Stimulated activated naive CD8-positive, alpha-beta T cell treated with anti-CD3 and anti-CD28 coated beads, Interleukin-15, amount 100 ng/mL, for 72 hours (primary cell): Measurements from ENCODE around the gene DNAH9.

Experiments used
- ATAC-seq: fragments of 150-1000 bp; cut with Tn5 transposase; 2 replicates; pipeline ENCODE4 v1.10.0; 2021; ENCODE audit warnings: mild to moderate bottlenecking, moderate library complexity
- DNase-seq, 2 donors: peaks; one replicate each; pipeline ENCODE4 v3.0.0; 2021 to 2022
- H3K27ac Mint-ChIP-seq, 2 donors: one replicate each; pipeline ENCODE4 v1.8.0; 2022; ENCODE audit warnings: mild to moderate bottlenecking in 2 of 2, mixed read lengths in 2 of 2, moderate library complexity in 2 of 2
- H3K27me3 Mint-ChIP-seq: one replicate; pipeline ENCODE4 v1.8.0; 2022; ENCODE audit warnings: mixed read lengths
- H3K4me1 Mint-ChIP-seq: one replicate; pipeline ENCODE4 v1.8.0; 2022; ENCODE audit warnings: mild to moderate bottlenecking, mixed read lengths
- H3K4me3 Mint-ChIP-seq, 2 donors: one replicate each; pipeline ENCODE4 v1.8.0; 2022; ENCODE audit warnings: mild to moderate bottlenecking in 2 of 2, mixed read lengths in 2 of 2, moderate library complexity in 1 of 2
- H3K9me3 Mint-ChIP-seq, 2 donors: one replicate each; pipeline ENCODE4 v1.8.0; 2022; ENCODE audit warnings: mixed read lengths in 2 of 2

Gene DNAH9

GRCh38 chr17:11739848-11740247 lies 141.6 kb downstream of the DNAH9 start:
- Mint-ChIP-seq H3K4me1 (no peaks in the 10 kb centered on the region), H3K4me3 (no peak overlapping the region), H3K27ac (no peak overlapping the region), H3K27me3 (no peaks in the 10 kb centered on the region), H3K9me3 (peaks cover 0 to 5% of the 10 kb centered on the region in 2 donors)
- ATAC-seq (no peak), DNase-seq (no peak)

GRCh38 chr17:11742886-11743285 lies 144.6 kb downstream of the DNAH9 start:
- Mint-ChIP-seq H3K4me1 (no peaks in the 10 kb centered on the region), H3K27me3 (no peaks in the 10 kb centered on the region), H3K4me3 (no peak overlapping the region), H3K9me3 (peaks cover 6 to 21% of the 10 kb centered on the region in 2 donors), H3K27ac (peak overlapping the region in 1 of 2 donors; percentile 55)
- DNase-seq (no peak), ATAC-seq (no peak)

GRCh38 chr17:11744696-11745095 lies 146.4 kb downstream of the DNAH9 start:
- Mint-ChIP-seq H3K27me3 (no peaks in the 10 kb centered on the region), H3K4me1 (no peaks in the 10 kb centered on the region), H3K27ac (no peak overlapping the region), H3K4me3 (no peak overlapping the region), H3K9me3 (peaks cover 6 to 21% of the 10 kb centered on the region in 2 donors)
- DNase-seq = no peak
- ATAC-seq = no peak

GRCh38 chr17:11747441-11747840 lies 149.2 kb downstream of the DNAH9 start:
- no peak for ATAC-seq
- Mint-ChIP-seq H3K9me3 (peaks cover 6 to 21% of the 10 kb centered on the region in 2 donors), H3K27ac (no peak overlapping the region), H3K27me3 (no peaks in the 10 kb centered on the region), H3K4me3 (no peak overlapping the region), H3K4me1 (no peaks in the 10 kb centered on the region)
- DNase-seq = no peak

- no peak overlapping the region for H3K27ac Mint-ChIP-seq
- ATAC-seq = no peak
- no peak overlapping the region for H3K4me3 Mint-ChIP-seq
- no peak for DNase-seq
- no peaks in the 10 kb centered on the region for H3K4me1 Mint-ChIP-seq
- peaks cover under 1% of the 10 kb centered on the region for H3K27me3 Mint-ChIP-seq
- peaks cover 5 to 21% of the 10 kb centered on the region in 2 donors for H3K9me3 Mint-ChIP-seq
These were observed 159.5 kb downstream of the DNAH9 start for GRCh38 chr17:11757815-11758214.

GRCh38 chr17:11768106-11768505 lies 169.8 kb downstream of the DNAH9 start:
- ATAC-seq (no peak), DNase-seq (no peak)
- Mint-ChIP-seq H3K27me3 (peaks cover 5% of the 10 kb centered on the region), H3K4me3 (no peak overlapping the region), H3K27ac (no peak overlapping the region), H3K4me1 (no peaks in the 10 kb centered on the region), H3K9me3 (peaks cover 0 to 10% of the 10 kb centered on the region in 2 donors)

GRCh38 chr17:11768981-11769380 lies 170.7 kb downstream of the DNAH9 start:
- peaks cover 0 to 10% of the 10 kb centered on the region in 2 donors for H3K9me3 Mint-ChIP-seq
- no peaks in the 10 kb centered on the region for H3K27me3 Mint-ChIP-seq
- H3K4me3 Mint-ChIP-seq = no peak overlapping the region
- ATAC-seq = no peak
- DNase-seq = no peak
- no peak overlapping the region for H3K27ac Mint-ChIP-seq
- H3K4me1 Mint-ChIP-seq = no peaks in the 10 kb centered on the region

GRCh38 chr17:11772031-11772430 lies 173.8 kb downstream of the DNAH9 start:
- no peak overlapping the region for H3K4me3 Mint-ChIP-seq
- no peak for DNase-seq
- no peaks in the 10 kb centered on the region for H3K27me3 Mint-ChIP-seq
- ATAC-seq = no peak
- H3K9me3 Mint-ChIP-seq = peaks cover 0 to 10% of the 10 kb centered on the region in 2 donors
- H3K4me1 Mint-ChIP-seq = no peaks in the 10 kb centered on the region
- H3K27ac Mint-ChIP-seq = no peak overlapping the region

- Mint-ChIP-seq H3K27me3 (no peaks in the 10 kb centered on the region), H3K4me1 (no peaks in the 10 kb centered on the region), H3K4me3 (no peak overlapping the region), H3K27ac (no peak overlapping the region), H3K9me3 (peaks cover 19 to 30% of the 10 kb centered on the region in 2 donors)
- DNase-seq (no peak), ATAC-seq (no peak)
These were observed 181.6 kb downstream of the DNAH9 start for GRCh38 chr17:11779892-11780291.

- no peak overlapping the region for H3K27ac Mint-ChIP-seq
- H3K9me3 Mint-ChIP-seq = peaks cover 19 to 30% of the 10 kb centered on the region in 2 donors
- no peaks in the 10 kb centered on the region for H3K4me1 Mint-ChIP-seq
- no peaks in the 10 kb centered on the region for H3K27me3 Mint-ChIP-seq
- no peak overlapping the region for H3K4me3 Mint-ChIP-seq
- ATAC-seq = no peak
- no peak for DNase-seq
These were observed 182.4 kb downstream of the DNAH9 start for GRCh38 chr17:11780621-11781020.

GRCh38 chr17:11786711-11787438 lies 188.6 kb downstream of the DNAH9 start:
- Mint-ChIP-seq H3K4me1 (no peaks in the 10 kb centered on the region), H3K27ac (no peak overlapping the region), H3K4me3 (no peak overlapping the region), H3K27me3 (no peaks in the 10 kb centered on the region), H3K9me3 (peaks cover 20 to 30% of the 10 kb centered on the region in 2 donors)
- no peak for DNase-seq
- ATAC-seq = no peak

- ATAC-seq = no peak
- peaks cover 0 to 4% of the 10 kb centered on the region in 2 donors for H3K9me3 Mint-ChIP-seq
- no peaks in the 10 kb centered on the region for H3K27me3 Mint-ChIP-seq
- no peaks in the 10 kb centered on the region for H3K4me1 Mint-ChIP-seq
- DNase-seq = no peak
- H3K4me3 Mint-ChIP-seq = no peak overlapping the region
- no peak overlapping the region for H3K27ac Mint-ChIP-seq
These were observed 197.6 kb downstream of the DNAH9 start for GRCh38 chr17:11795906-11796305.

GRCh38 chr17:11797803-11798202 lies 199.5 kb downstream of the DNAH9 start:
- ATAC-seq = no peak
- no peaks in the 10 kb centered on the region for H3K27me3 Mint-ChIP-seq
- peaks cover 0 to 4% of the 10 kb centered on the region in 2 donors for H3K9me3 Mint-ChIP-seq
- no peak overlapping the region for H3K27ac Mint-ChIP-seq
- H3K4me3 Mint-ChIP-seq = no peak overlapping the region
- H3K4me1 Mint-ChIP-seq = no peaks in the 10 kb centered on the region
- no peak for DNase-seq

- ATAC-seq = no peak
- DNase-seq = no peak
- H3K27me3 Mint-ChIP-seq = peaks cover 8% of the 10 kb centered on the region
- H3K4me3 Mint-ChIP-seq = no peak overlapping the region
- peak overlapping the region in 1 of 2 donors; percentile 17 for H3K27ac Mint-ChIP-seq
- H3K4me1 Mint-ChIP-seq = no peaks in the 10 kb centered on the region
- H3K9me3 Mint-ChIP-seq = no peaks in the 10 kb centered on the region
These were observed 205.1 kb downstream of the DNAH9 start for GRCh38 chr17:11803231-11803969.

GRCh38 chr17:11805138-11805537 lies 206.9 kb downstream of the DNAH9 start:
- H3K9me3 Mint-ChIP-seq = no peaks in the 10 kb centered on the region
- H3K4me1 Mint-ChIP-seq = no peaks in the 10 kb centered on the region
- H3K4me3 Mint-ChIP-seq = no peak overlapping the region
- peaks cover 8% of the 10 kb centered on the region for H3K27me3 Mint-ChIP-seq
- H3K27ac Mint-ChIP-seq = no peak overlapping the region
- ATAC-seq = no peak
- DNase-seq = no peak

GRCh38 chr17:11805952-11806351 lies 207.7 kb downstream of the DNAH9 start:
- no peak overlapping the region for H3K4me3 Mint-ChIP-seq
- H3K4me1 Mint-ChIP-seq = no peaks in the 10 kb centered on the region
- ATAC-seq = no peak

More at GRCh38 chr17:11805952-11806351, 207.7 kb downstream of the DNAH9 start:
- Mint-ChIP-seq H3K9me3 (no peaks in the 10 kb centered on the region), H3K27ac (no peak overlapping the region), H3K27me3 (peaks cover 8% of the 10 kb centered on the region)
- no peak for DNase-seq
